HFF-Myc (cell line): ENCODE data around the gene MAP7D1.

ENCODE experiments used
- DNase-seq: peaks from one replicate; pipeline ENCODE4 v3.0.0-alpha.2; 2011; ENCODE audit warnings: low read depth; ENCODE audit errors: extremely low read depth
- H3K4me3 ChIP-seq: replicated peaks from 2 replicates; pipeline ENCODE4 v1.5.1; 2011; ENCODE audit warnings: low read depth, mild to moderate bottlenecking, control low read depth, low read length
- CTCF ChIP-seq: IDR thresholded peaks from 2 replicates; pipeline ENCODE4 v1.5.1; 2012; ENCODE audit warnings: mild to moderate bottlenecking, low read depth, low read length, control low read depth; ENCODE audit errors: missing control alignments

The MAP7D1 gene

GRCh38 chr1:36119456-36119855 is 36.5 kb upstream of the MAP7D1 start:
- H3K4me3 ChIP-seq = no peak overlapping the region
- no peak for TF ChIP-seq CTCF
- DNase-seq = no peak

GRCh38 chr1:36122062-36123030 is 33.6 kb upstream of the MAP7D1 start:
- no peak for TF ChIP-seq CTCF

GRCh38 chr1:36123356-36123755 is 32.6 kb upstream of the MAP7D1 start:
- TF ChIP-seq CTCF = no peak
- no peak overlapping the region for H3K4me3 ChIP-seq
- DNase-seq = no peak

More at GRCh38 chr1:36122062-36123030, 33.6 kb upstream of the MAP7D1 start:
- no peak for DNase-seq
- no peak overlapping the region for H3K4me3 ChIP-seq

- no peak for TF ChIP-seq CTCF
- no peak for DNase-seq
- H3K4me3 ChIP-seq = no peak overlapping the region
Observed at GRCh38 chr1:36124404-36125128, 31.4 kb upstream of the MAP7D1 start.

GRCh38 chr1:36125129-36125991 is 30.6 kb upstream of the MAP7D1 start, which contains the start of gene COL8A2:
Gene COL8A2, minus strand, starts transcription at chr1:36125222. Its CDS starts 24,980 bp downstream, at chr1:36100242.
- no peak for DNase-seq
- H3K4me3 ChIP-seq = no peak within 1 kb of the TSS
- no peak for TF ChIP-seq CTCF
